Pancreas (tissue), 10 donors: ENCODE measurements around the gene ESRRB. TPM values are rescaled to one million over a fixed set of nuclear protein-coding genes. Genes with fewer than 3 reads are reported as not detected.

Experiments used
- ATAC-seq, 4 donors: fragments of 200-7000 bp; cut with Tn5 transposase; one replicate each; pipeline versions ENCODE4 v1.8.0 to v1.9.1; 2020; ENCODE audit warnings: mild to moderate bottlenecking in 4 of 4, moderate library complexity in 4 of 4
- DNase-seq, 6 donors: peaks; one replicate each; pipeline ENCODE4 v3.0.0-alpha.2; 2020
- FAIRE-seq: peaks from 2 replicates; lab custom pipeline; 2012; peaks lifted over from hg19 to GRCh38; lab: Jason Lieb, UNC
- H3K27ac ChIP-seq, 4 donors: fragments of 200-600 bp; sonication (generic); 1 replicate in 3 of 4; 2 replicates in 1 of 4; pipeline versions ENCODE4 v1.5.0 to v1.8.0; 2020
- H3K27me3 ChIP-seq, 4 donors: fragments of 200-600 bp; one replicate each; pipeline ENCODE4 v1.8.0; 2021
- H3K36me3 ChIP-seq, 3 donors: fragments of 200-600 bp; sonication (generic) in 1 of 3; one replicate each; pipeline versions ENCODE4 v1.5.0 to v1.8.0; 2020 to 2021
- H3K4me1 ChIP-seq, 3 donors: fragments of 200-600 bp; one replicate each; pipeline ENCODE4 v1.8.0; 2021
- H3K4me3 ChIP-seq, 4 donors: fragments of 200-600 bp; sonication (generic) in 2 of 4; one replicate each; pipeline versions ENCODE4 v1.5.0 to v1.8.0; 2020 to 2021
- H3K9me3 ChIP-seq, 4 donors: fragments of 200-600 bp; one replicate each; pipeline ENCODE4 v1.8.0; 2021
- WGBS, 2 donors: extraction: QIAGEN DNeasy Blood & Tissue Kit; methylation state at CpG; one replicate each; pipeline ENCODE4 v1.1.7; 2013; 5-methylcytosine and 5-hydroxymethylcytosine counted together
- intact Hi-C, 3 donors: fragments of 100-400 bp; cut with DNase I; formaldehyde crosslinking; loops; one replicate each; pipeline versions ENCODE4 v1.11.1 to v1.14.2; 2022
- polyA plus RNA-seq, 2 donors: library from polyadenylated mRNA; stranded (reverse); fragments of 200-250 nt; gene quantifications; one replicate each; pipeline ENCODE4 v1.2.3, GENCODE V29; 2013
- total RNA-seq, 6 donors: library from RNA; stranded (reverse); fragmentation: NEBNext Ultra II Directional in 4 of 6; extraction: Animal tissue kit (Norgen Biotek cat#: 25700) in 4 of 6; gene quantifications; one replicate each; pipeline versions ENCODE4 v1.2.1 to v1.2.4, GENCODE V29; 2021 to 2023
- TF ChIP-seq, protein P1 (sequence below), 4 donors: fragments of 200-600 bp; sonication (generic) in 3 of 4; IDR thresholded peaks; one replicate each; pipeline versions ENCODE4 v1.5.0 to v1.8.0; 2021; ENCODE audit warnings: antibody characterized with exemption in 4 of 4
- donor health status: healthy with polysubstance abuse.
- donor health status: DM: no; HTN: no; CAD: no; lungs with moderate emphysema.
- donor health status: DM: no; HTN: no; CAD: no.
- donor health status: control.
- donor health status: control.
- donor health status: Bipolar disorder and iron deficiency.
- donor health status: DM: yes; HTN: yes; CAD: no.
- donor health status: DM: no; HTN: no; CAD: no.
- donor health status: DM: no; HTN: no; CAD: no.
- donor health status: DM: yes; HTN: yes; CAD: no.

Gene ESRRB
- total and polyA plus RNA-seq, 8 donors, result 0.14 to 0.85 (median 0.50) TPM; not detected in 2

DNA sequence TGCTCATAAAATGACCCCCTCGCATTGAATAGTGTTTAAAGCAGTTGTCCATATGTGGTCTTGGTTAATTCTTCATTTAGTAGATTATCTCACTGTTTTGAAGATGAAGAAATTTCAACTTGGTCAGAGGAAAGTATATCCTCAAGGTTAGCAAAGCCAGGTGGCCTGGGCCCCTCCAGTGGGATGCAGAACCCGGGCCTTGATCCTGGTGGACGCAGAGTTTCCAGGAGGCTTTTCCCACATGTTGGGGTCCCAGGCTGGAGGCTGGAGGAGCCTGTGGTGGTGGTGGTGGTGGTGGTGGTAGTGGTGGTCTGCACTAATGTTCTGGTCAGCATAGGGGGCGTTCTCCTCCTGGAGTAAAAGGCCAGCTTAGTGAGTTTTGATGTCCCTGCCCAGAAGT, 85.9 kb downstream of the ESRRB start:
- DNase-seq (no peak), ATAC-seq (no peak), FAIRE-seq (no peak)
- H3K27ac ChIP-seq, result no peak overlapping the region
- intact Hi-C loops, result no loop called here
- no peaks in the 10 kb centered on the region for H3K4me1 ChIP-seq
- H3K27me3 ChIP-seq, result no peaks in the 10 kb centered on the region
- H3K4me3 ChIP-seq, result no peak overlapping the region
- no peaks in the 10 kb centered on the region for H3K9me3 ChIP-seq
- H3K36me3 ChIP-seq, result no peaks in the 10 kb centered on the region
- 93 to 98% methylated on average over 4 of the region's 4 CpGs for WGBS, 2 donors
- TF ChIP-seq, protein P1, sequence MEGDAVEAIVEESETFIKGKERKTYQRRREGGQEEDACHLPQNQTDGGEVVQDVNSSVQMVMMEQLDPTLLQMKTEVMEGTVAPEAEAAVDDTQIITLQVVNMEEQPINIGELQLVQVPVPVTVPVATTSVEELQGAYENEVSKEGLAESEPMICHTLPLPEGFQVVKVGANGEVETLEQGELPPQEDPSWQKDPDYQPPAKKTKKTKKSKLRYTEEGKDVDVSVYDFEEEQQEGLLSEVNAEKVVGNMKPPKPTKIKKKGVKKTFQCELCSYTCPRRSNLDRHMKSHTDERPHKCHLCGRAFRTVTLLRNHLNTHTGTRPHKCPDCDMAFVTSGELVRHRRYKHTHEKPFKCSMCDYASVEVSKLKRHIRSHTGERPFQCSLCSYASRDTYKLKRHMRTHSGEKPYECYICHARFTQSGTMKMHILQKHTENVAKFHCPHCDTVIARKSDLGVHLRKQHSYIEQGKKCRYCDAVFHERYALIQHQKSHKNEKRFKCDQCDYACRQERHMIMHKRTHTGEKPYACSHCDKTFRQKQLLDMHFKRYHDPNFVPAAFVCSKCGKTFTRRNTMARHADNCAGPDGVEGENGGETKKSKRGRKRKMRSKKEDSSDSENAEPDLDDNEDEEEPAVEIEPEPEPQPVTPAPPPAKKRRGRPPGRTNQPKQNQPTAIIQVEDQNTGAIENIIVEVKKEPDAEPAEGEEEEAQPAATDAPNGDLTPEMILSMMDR (IDR thresholded peaks at IDR 0.05), result no peak

- no peak overlapping the region for H3K4me3 ChIP-seq
- TF ChIP-seq, protein P1 (IDR thresholded peaks at IDR 0.05), result no peak
- H3K9me3 ChIP-seq, result no peaks in the 10 kb centered on the region
- H3K36me3 ChIP-seq, result no peaks in the 10 kb centered on the region
- intact Hi-C loops, result no loop called here
- H3K27ac ChIP-seq, result no peak overlapping the region
- FAIRE-seq (no peak), DNase-seq (no peak), ATAC-seq (no peak)
- H3K27me3 ChIP-seq, result no peaks in the 10 kb centered on the region
- no peaks in the 10 kb centered on the region for H3K4me1 ChIP-seq
- 87 to 93% methylated on average over 11 of the region's 11 CpGs for WGBS, 2 donors
Measured at GRCh38 chr14:76462330-76462729, 86.4 kb downstream of the ESRRB start.

DNA sequence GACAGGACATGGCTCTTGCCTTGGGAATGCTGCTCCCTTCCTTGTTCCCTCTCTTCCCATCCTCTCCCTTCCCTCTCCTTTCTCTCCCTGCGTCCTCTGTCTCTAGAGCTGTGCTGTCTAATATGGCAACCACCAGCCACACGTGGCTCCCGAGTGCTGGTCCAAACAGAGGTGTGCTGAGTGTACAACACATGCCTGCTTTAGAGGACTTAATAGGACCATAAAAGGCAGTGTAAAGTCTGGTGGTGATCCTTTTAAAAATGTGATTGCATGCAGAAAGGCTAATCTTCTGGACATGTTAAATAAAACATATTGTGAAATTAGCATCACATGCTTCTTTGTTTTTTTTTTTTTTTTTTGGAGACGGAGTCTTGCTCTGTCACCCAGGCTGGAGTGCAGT, 87.2 kb downstream of the ESRRB start:
- H3K27ac ChIP-seq, result no peak overlapping the region
- TF ChIP-seq, protein P1 (IDR thresholded peaks at IDR 0.05), result no peak
- FAIRE-seq, result no peak
- intact Hi-C loops, result no loop called here
- no peak for DNase-seq
- H3K36me3 ChIP-seq, result no peaks in the 10 kb centered on the region
- H3K4me3 ChIP-seq, result no peak overlapping the region
- no peaks in the 10 kb centered on the region for H3K4me1 ChIP-seq
- 75 to 96% methylated on average over 3 to 4 of the region's 4 CpGs for WGBS, 2 donors
- H3K27me3 ChIP-seq, result no peaks in the 10 kb centered on the region
- no peaks in the 10 kb centered on the region for H3K9me3 ChIP-seq
- no peak for ATAC-seq

GRCh38 chr14:76464856-76465255, 88.9 kb downstream of the ESRRB start:
- ATAC-seq (no peak), FAIRE-seq (no peak), DNase-seq (no peak)
- 75 to 76% methylated on average over 4 of the region's 4 CpGs for WGBS, 2 donors
- H3K27me3 ChIP-seq, result no peaks in the 10 kb centered on the region
- TF ChIP-seq, protein P1 (IDR thresholded peaks at IDR 0.05), result no peak
- intact Hi-C loops, result no loop called here
- no peaks in the 10 kb centered on the region for H3K36me3 ChIP-seq
- H3K4me1 ChIP-seq, result no peaks in the 10 kb centered on the region
- no peaks in the 10 kb centered on the region for H3K9me3 ChIP-seq
- no peak overlapping the region for H3K4me3 ChIP-seq
- H3K27ac ChIP-seq, result no peak overlapping the region

- H3K36me3 ChIP-seq, result no peaks in the 10 kb centered on the region
- DNase-seq (no peak), ATAC-seq (no peak), FAIRE-seq (no peak)
- H3K4me1 ChIP-seq, result no peaks in the 10 kb centered on the region
- 66 to 68% methylated on average over 9 of the region's 9 CpGs for WGBS, 2 donors
- no peak overlapping the region for H3K4me3 ChIP-seq
- no peaks in the 10 kb centered on the region for H3K27me3 ChIP-seq
- no peak overlapping the region for H3K27ac ChIP-seq
- H3K9me3 ChIP-seq, result no peaks in the 10 kb centered on the region
- intact Hi-C loops, result no loop called here
- TF ChIP-seq, protein P1 (IDR thresholded peaks at IDR 0.05), result no peak
Measured at GRCh38 chr14:76465664-76466063, 89.7 kb downstream of the ESRRB start.
